Kidney capillary endothelial cell (primary cell): ENCODE results near the gene GLB1L.
"Not testable (repeated sequence)": the region's sequence is repeated elsewhere in the genome, so short reads cannot be mapped to it uniquely, and the experiment has no call there.

Experiments
- DNase-seq: peaks from one replicate; pipeline ENCODE4 v3.0.0-alpha.2; 2018; ENCODE audit warnings: low spot score

The GLB1L gene

DNA sequence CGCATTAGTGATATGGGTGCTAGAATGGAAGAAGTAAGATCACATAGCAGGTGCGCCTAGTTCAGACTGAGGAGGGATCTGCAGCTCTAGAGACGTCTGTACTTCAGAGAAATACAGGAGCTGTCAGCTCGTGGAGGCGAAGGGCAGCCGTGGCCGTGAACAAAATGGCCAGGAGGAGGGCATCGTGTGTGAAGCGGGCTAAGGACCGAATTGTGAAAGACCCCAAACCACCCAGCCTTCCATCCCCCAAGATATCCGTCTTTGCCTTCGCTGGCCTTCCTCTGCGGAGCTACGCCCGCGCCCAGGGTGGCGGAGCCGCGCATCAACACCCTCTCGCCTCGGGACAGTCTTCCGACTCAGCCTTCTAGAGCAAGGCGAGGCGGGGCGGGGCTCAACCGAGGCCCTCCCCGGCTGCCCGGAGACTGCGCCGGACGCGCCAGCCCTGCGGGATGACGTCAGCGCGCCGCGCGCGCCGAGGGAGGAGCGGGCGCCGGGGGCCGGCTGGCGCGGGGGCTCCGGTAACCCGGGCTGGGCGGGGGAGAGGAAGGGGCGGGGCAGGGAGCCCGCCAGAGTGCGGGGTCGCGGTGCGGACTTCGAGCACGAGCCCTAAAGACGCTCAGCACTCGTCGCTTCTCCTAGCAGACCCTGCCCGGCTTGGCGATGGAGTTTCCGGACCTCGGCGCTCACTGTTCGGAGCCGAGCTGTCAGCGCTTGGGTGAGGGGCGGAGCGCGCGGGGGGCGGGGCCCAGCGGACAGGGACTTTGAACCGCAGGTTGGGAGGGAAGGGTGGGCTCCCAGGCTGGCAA is 38.7 kb downstream of the GLB1L start, which contains the start of gene ZFAND2B:
TSS of gene ZFAND2B (plus strand) at position 455 of the 806 bp plus-strand sequence. CDS start at position 661, 206 bp downstream.
- DNase-seq = peak; percentile 87

DNA sequence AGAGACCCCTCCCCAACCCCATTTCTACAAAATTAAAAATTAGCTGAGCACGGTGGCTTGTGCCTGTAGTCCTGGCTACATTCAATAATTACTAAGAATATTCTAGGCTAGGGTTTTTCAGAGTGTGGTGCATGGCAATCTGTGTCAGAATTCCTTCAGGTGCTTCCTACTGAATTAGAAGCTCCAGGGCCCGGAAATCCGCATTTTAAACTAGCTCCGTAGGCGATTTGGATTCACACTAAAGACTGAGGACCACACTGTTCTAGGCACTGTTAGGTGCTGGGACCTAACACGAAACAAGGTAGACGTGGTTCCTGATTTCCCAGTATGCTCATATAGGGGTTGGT is 39.3 kb downstream of the GLB1L start:
- no peak for DNase-seq

DNA sequence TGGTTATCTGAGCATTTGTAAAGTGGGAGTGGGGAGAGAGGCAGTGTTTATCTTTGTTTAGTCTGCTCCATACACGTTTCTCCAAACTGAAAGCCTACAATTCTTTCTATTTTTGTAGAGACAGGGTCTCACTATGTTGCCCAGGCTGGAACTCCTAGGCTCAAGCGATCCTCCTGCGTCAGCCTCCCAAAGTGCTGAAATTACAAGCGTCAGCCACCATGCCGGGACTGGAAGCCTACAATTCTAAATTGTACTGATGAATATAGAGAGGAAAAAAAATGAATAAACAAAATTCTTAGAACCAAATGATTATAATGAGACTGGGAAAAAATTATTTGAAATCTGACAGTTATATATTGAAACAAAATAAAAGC is 40.1 kb downstream of the GLB1L start:
- no peak for DNase-seq

DNA sequence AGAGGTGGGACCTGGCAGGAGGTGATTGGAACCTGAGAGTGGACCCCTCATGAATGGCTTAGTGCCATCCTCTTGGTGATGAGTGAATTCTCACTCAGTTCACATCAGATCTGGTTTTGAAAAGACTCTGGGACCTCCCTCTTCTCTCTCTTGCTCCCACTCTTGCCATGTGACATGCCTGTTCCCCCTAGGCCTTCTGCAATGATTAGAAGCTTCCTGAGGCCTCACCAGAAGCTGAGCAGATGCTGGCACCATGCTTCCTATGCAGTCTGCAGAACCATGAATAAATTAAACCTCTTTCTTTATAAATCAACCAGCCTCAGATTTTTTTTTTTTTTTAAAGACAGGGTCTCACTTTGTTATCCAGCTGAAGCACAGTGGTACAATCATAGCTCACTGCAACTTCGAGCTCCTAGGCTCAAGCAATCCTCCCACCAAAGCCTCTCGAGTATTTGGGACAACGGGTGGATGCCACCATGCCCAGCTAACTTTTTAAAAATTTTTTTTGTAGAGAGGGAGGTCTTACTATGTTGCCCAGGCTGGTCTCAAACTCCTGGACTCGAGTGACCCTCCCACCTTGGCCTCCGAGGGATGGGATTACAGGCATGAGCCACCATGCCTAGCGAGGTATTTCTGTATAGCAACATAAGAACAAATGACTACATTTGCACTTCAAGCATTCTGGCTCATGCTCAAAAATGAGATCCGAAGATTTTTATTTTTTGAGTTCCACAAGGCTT is 40.6 kb downstream of the GLB1L start:
- DNase-seq = no peak

DNA sequence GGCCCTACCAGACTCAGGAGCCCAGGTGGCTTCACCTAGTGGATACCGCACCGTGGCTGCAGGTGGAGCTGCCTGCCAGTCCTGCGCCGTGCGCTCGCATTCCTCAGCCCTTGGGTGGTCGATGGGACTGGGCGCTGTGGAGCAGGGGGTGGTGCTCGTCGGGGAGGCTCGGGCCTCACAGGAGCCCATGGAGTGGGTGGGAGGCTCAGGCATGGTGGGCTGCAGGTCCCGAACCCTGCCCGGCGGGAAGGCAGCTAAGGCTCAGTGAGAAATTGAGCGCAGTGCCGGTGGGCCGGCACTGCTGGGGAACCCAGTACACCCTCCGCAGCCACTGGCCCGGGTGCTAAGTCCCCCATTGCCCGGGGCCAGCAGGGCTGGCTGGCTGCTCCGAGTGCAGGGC is 43.9 kb downstream of the GLB1L start:
- not testable (repeated sequence) for DNase-seq

DNA sequence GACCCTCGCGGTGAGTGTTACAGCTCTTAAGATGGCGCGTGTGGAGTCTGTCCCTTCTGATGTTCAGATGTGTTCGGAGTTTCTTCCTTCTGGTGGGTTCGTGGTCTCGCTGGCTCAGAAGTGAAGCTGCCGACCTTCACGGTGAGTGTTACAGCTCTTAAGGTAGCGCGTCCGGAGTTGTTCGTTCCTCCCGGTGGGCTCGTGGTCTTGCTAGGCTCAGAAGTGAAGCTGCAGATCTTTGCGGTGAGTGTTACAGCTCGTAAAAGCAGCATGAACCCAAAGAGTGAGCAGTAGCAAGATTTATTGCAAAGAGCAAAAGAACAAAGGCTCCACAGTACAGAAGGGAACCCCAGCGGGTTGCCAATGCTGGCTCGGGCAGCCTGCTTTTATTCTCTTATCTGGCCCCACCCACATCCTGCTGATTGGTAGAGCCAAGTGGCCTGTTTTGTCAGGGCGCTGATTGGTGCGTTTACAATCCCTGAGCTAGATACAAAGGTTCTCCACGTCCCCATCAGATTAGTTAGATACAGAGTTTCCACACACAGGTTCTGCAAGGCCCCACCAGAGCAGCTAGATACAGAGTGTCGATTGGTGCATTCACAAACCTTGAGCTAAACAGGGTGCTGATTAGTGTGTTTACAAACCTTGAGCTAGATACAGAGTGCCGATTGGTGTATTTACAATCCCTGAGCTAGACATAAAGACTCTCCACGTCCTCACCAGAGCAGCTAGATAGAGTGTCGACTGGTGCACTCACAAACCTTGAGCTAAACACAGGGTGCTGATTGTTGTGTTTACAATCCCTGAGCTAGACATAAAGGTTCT is 44.5 kb downstream of the GLB1L start:
- not testable (repeated sequence) for DNase-seq

DNA sequence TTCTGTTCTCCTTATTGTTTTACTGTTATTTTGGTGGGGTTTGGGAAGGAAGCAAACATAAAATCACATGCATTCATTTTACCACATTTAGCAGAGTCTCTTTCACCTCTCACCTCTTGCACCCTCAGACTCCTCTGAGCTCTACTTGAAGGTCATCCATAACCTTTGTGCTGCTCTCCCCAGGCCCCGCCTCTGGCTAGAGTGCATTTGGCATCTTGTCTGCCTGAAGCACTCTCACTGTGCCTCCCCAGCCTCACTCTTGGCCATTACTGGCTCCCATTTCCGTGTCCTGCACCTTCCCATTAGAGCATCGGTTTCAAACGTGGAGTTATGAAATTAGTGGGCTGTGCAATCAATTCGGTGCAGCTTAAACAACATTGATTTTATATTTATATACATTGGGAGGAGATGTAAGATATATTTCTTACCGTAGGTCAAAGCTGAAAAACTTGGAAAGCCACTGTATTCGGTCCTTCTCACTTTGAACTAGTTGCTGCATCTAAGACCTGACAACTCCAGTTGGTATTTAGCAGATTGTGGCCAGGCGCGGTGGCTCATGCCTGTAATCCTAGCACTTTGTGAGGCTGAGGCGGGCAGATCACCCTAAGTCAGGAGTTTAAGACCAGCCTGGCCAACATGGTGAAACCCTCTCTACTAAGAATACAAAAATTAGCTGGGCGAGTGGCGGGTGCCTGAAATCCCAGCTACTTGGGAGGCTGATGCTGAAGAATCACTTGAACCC is 45.6 kb downstream of the GLB1L start:
- DNase-seq = no peak

DNA sequence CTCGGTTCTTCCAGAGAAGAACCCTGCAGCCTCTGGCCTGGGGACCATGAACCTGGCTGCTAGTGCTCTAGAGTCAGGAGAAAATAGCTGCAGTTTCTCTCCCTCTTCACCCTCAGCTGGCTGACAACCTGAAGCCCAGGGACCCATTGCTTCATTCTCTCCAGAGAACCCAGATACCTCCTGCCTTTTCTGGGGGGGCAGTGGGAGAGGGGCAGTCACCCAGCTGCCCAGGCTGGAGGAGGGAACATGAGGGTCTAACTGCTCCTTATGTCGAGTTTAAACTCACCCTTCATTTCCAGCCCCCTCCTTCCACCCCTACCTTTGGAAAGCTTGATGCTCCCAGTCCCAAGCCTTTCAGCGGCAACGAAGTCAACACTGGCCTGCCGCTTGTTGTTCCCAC is 46.3 kb downstream of the GLB1L start:
- no peak for DNase-seq

DNA sequence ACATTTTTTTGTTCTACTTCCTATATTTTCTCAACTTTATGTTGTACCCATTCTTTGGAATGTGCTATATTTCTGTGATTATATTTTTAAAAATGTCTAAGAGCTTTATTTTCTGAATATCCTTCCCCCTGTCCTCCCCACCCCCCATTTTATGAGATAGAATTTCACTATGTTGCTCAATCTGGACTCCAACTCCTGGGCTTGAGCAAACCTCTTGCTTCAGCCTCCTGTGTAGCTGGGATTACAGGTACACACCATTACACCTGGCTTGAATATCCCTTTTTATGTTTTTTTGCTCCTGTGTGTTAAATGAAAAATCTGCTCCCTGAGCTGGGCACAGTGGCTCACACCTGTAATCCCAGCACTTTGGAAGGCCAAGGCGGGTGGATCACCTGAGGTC is 47.9 kb downstream of the GLB1L start:
- DNase-seq = no peak

DNA sequence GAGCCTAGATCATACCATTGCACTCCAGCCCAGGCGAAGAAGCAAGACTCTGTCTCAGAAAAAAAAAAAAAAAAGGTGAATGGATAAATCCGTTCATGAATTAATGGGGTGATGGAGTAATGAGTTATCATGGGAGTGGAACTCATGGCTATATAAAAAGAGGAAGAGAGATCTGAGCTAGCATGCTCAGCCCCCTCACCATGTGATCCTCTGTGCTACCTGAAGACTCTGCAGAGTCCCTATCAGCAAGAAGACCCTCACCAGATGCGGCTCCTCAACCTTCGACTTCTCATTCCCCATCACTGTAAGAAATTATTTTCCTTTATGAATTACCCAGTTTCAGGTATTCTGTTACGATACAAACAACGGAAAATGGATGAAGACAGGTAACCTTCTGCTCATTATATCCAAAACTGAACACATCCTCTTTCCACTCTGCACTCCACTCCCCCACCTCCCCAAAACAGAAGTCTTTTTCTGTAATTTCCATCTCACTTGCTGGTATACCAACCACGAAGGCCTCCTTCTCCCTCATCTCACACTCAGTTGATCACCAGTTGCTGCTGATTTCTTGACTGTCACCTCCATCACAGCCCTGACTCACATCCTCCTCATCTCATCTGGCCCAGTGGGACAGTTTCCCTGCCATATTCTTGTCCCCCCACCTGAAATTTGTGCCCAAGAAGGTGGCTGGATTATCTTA is 58.3 kb downstream of the GLB1L start:
- DNase-seq = no peak
